Retinal pigment epithelial cell (primary cell): ENCODE measurements around the gene HERPUD1.
"Not testable (repeated sequence)": the region's sequence is repeated elsewhere in the genome, so short reads cannot be mapped to it uniquely, and the experiment has no call there.

ENCODE experiments used
- DNase-seq: peaks from one replicate; pipeline ENCODE4 v3.0.0-alpha.2; 2010; ENCODE audit warnings: low read depth
- H3K4me3 ChIP-seq: 2 replicates; pipeline ENCODE4 v1.5.1; 2011; ENCODE audit warnings: mild to moderate bottlenecking, low read length, control low read depth, moderate library complexity
- TF ChIP-seq, protein P1 (sequence below): conservative IDR thresholded peaks from 2 replicates; pipeline ENCODE4 v1.5.1; 2011; ENCODE audit warnings: low read depth, low read length, control low read depth, inconsistent platforms

Gene HERPUD1

DNA sequence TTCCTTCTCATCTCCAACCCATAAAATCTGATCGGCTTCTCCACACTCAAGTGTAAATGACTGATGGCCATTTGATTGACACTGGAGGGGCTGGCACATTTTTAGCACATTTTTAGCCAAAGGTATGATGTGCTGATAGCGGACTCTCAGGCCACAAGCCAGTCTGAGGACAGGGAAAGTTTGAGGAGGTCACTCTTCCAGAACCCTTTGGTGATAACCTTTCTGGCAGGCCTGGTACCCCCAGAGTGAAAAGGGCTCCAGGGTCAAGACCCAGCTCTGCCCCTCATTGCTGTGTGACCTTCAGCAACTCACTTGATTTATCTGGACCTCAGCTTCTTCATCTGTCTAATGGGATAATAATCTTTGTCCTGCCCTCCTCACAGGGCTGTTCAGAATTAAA, 55.8 kb downstream of the HERPUD1 start:
- TF ChIP-seq, protein P1, sequence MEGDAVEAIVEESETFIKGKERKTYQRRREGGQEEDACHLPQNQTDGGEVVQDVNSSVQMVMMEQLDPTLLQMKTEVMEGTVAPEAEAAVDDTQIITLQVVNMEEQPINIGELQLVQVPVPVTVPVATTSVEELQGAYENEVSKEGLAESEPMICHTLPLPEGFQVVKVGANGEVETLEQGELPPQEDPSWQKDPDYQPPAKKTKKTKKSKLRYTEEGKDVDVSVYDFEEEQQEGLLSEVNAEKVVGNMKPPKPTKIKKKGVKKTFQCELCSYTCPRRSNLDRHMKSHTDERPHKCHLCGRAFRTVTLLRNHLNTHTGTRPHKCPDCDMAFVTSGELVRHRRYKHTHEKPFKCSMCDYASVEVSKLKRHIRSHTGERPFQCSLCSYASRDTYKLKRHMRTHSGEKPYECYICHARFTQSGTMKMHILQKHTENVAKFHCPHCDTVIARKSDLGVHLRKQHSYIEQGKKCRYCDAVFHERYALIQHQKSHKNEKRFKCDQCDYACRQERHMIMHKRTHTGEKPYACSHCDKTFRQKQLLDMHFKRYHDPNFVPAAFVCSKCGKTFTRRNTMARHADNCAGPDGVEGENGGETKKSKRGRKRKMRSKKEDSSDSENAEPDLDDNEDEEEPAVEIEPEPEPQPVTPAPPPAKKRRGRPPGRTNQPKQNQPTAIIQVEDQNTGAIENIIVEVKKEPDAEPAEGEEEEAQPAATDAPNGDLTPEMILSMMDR: no peak
- H3K4me3 ChIP-seq: no peak overlapping the region
- DNase-seq: no peak

DNA sequence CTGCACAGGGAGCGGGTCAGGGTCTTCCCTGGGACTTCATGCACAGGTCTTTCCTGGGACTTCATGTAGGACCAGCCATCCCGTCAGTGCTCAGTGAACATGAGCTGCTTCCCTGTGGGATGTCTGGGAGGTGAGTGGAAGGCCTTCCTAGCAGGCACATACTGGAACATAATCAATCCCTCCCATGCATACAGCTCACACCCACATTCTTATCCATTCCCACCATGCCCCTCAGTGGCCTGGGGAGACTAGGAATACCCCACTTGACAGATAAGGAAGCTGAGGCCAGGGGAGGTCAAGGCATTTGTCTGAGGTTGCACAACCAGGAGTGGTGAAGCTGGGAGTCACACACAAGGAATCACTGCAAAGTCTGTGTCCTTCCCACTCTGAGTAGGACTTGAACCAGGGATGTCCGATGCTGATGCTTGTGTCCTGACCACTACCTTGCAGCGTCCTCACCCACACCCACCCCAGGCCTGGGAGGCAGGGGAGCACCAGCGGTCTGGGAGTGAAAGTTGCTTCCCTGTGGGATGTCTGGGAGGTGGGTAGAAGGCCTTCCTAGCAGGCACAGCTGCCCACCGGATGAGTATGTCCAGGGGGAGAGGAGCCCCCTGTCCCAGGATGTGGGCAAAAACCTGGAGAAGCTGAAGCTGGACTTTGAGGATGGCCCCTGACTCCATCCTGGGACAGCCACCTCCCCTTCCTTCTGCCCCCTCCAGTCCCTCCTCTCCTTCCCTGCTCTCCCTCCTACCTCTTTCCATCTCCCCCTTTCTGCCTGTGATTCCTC, 56.4 kb downstream of the HERPUD1 start:
- no peak for DNase-seq
- peak overlapping the region; percentile 78 for H3K4me3 ChIP-seq
- TF ChIP-seq, protein P1: no peak

DNA sequence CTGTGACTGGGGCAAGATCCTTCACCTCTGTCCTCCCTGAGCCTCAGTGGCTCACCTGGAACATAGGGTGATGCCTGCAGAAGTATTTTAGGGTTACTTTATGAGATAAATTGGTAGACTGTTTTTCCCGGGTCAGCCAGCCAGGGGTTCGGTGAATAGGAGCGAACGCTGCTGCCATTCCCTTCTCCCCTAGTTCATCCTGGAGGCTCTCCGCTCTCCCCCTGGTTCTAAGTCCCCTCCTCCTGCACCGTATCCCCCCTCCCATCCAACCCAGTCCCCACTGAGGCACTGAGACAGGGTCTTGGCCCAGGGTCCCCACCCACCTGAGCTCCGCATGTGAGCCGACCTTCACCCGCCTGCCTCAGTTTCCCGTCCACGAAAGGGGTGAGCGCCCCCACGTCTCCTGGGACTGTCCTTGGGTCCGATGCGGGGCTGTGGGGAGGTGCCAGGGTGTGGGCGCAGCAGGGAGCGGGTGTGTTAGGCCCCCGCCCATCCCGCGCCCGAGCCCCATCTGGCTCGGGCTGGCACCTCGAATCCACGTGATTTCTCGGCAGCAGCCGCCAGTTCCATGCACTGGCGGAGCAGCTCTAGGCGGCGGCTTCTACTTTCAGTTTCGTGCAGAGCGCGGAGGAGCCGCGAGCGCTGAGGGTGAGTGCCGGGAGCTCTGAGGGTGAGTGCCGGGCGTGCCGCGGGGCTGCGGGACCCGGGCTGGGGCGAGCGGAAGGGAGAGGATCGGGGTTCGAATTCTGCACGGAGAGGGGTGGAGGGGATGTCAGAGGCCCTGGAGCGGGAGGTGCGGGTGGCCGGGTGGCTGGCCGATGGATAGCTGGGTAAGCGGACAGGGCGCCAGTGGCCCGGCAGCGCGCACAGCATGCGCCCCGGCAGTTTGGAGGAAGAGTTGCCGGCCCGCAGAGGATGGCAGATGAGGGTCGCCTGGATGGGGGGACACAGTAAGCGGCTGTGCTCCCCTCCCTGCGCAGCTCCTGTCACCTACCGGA, 57.3 kb downstream of the HERPUD1 start, which contains the start of gene NLRC5:
TSS of gene NLRC5 (plus strand) at position 610 of the 998 bp plus-strand sequence. CDS start 31,156 bp downstream, outside the sequence.
- peak; percentile 52 for DNase-seq
- H3K4me3 ChIP-seq: peak within 1 kb of the TSS; percentile 78
- TF ChIP-seq, protein P1: no peak

DNA sequence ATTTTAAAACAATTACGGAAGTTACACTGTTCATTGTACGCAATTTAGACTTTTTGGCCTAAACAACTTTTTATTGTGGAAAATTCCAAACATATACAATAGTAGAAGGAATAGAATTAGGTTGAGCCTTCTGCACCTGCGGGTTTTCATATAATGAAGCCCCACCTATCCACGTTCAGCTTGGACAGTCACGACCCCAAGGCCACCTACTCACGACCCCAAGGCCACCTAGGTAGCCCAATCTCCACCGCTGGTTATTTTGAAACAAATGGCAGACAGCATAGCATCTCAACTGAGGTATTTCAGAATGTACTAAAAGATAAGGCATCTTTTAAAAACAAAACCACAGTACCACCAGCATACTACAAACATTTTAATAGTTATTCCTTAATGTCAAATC, 58.0 kb downstream of the HERPUD1 start:
- peak overlapping the region; percentile 78 for H3K4me3 ChIP-seq
- no peak for DNase-seq
- TF ChIP-seq, protein P1: no peak

DNA sequence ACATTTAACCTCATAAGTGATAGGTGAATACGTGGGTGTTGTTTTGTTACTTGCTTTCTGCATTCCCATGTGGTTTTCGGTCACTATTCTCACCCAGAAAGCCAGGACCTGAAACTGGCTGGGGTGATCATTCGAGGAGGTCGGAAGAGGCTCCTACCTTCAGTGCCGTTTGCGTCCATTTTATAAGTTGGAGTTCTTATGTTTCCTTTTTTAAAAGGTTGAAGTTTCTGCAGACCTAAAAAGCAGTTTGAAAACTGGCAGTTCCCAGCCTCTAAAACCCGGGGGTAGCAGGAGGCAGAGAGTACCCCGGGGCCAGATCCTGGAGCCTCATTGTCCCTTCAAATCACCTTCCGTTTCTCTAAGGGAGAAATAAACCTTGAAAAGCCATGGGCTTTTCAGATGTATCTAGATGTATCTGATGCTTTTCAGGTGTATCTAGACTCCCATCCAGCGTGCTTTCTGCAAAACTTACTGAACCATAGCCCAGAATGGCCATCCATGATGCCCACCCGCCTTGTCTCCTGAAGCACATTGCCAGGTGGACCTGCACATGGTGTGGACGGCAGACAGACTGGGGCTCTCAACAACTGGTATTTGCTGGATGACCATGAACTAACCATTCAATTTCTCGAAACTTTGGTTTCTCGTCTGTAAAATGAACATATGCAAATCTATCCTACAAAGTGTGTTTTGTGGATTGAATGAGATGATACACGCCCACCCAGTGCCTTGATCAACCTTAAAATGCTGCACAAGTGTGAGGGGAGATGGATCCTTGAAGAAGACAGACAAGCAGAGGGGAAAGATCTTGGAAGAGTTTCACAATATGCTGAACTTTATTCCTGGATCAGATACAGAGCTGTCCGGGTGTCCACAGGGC, 58.7 kb downstream of the HERPUD1 start:
- TF ChIP-seq, protein P1: no peak
- H3K4me3 ChIP-seq: peak overlapping the region; percentile 21
- DNase-seq: no peak

DNA sequence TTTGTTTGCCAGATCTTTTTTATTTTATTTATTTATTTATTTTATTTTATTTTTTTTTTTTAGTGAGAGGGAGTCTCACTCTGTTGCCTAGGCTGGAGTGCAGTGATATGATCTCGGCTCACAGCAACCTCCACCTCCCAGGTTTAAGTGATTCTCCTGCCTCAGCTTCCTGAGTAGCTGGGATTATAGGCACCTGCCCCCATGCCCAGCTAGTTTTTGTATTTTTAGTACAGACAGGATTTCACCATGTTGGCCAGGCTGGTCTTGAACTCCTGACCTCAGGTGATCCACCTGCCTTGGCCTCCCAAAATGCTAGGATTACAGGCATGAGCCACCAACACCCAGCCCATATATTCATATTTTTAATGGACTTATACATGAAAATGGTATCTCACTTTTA, 60.5 kb downstream of the HERPUD1 start:
- not testable (repeated sequence) for H3K4me3 ChIP-seq, DNase-seq
